ACHN (cell line): ENCODE measurements around the gene PTBP1.

Experiments
- DNase-seq: peaks from one replicate; pipeline ENCODE4 v3.0.0-alpha.2; 2015
- in situ Hi-C: cut with HindIII; loops from 2 replicates; pipeline ENCODE4 v1.10.0; 2017; ENCODE audit warnings: low sequenced_read_pairs, low pct_ligation_motif_present, low pct_unique_long_range_greater_than_20kb

Gene PTBP1

GRCh38 chr19:805166-805551 is 7.9 kb downstream of the PTBP1 start:
- in situ Hi-C loops: no loop called here
- DNase-seq: no peak

DNA sequence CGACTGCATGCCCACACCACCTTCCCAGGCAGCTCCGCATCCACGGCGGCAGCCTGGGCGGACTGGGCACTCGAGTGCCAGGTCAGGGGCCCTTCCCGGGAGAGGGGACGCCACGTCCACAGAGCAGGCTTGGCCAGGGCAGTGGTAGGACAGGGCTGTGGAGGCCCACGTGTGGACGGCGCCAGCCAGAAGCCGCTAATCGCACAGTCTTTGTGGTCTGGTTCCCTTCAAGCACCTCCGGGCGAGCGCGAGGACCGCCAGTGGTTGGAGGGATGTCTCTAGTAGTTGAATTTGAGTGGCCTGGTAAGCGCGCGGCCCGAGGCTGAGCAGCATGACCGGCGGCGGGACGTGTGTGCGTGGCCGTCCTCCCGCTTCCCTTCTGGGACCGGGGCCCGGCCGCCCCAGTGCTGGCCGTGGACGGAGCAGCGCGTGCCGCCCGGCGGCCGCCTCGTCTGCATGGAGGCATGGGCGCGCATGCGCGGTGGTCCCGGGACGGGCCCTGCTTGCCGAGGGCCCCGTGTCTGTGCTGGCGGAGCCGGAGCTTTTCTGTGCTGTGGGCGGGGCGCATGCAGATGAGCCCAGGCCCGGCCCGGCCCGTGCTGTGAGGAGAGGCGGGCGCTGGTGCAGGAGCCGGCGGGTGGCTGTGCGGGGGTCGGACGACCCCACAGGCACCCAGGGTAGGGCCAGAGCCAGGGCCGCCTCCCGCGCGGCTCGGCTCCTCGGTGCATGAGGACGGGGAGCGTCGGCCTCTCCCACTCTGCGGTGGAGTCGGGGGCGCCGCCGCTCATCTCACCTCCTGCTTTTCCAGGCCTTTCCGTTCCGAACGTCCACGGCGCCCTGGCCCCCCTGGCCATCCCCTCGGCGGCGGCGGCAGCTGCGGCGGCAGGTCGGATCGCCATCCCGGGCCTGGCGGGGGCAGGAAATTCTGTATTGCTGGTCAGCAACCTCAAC is 8.6 kb downstream of the PTBP1 start:
- no peak for DNase-seq
- in situ Hi-C loops: no loop called here

DNA sequence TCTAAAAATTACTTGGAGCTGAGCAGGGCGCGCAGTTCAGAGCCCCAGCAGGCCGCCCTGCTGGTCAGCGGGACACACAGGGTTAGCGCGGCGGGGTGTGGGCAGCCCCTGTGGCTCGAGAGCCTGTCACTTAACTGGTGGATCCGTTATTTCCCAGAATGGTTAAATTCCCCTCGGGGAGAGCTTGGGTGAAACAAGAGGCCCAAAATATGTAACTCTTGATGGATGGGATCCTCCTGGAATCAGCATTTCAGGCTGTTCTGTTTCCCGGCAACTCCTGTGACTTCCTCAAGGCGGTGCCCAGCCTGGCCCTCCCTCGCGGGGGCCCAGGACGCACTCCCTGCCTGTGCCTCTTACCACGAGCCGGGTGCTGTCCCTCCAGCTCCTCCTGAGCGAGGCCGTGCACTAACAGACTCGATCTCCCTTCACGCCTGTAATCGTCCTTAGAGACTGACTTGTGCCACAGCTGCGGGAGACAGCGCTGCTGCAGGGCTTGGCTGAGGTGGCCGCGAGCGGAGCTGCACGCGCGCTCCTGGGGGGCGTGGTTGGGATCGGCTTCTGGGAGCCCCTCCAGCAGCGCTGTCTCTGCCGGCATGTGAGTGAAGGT is 9.7 kb downstream of the PTBP1 start:
- in situ Hi-C loops: no loop called here
- DNase-seq: no peak

DNA sequence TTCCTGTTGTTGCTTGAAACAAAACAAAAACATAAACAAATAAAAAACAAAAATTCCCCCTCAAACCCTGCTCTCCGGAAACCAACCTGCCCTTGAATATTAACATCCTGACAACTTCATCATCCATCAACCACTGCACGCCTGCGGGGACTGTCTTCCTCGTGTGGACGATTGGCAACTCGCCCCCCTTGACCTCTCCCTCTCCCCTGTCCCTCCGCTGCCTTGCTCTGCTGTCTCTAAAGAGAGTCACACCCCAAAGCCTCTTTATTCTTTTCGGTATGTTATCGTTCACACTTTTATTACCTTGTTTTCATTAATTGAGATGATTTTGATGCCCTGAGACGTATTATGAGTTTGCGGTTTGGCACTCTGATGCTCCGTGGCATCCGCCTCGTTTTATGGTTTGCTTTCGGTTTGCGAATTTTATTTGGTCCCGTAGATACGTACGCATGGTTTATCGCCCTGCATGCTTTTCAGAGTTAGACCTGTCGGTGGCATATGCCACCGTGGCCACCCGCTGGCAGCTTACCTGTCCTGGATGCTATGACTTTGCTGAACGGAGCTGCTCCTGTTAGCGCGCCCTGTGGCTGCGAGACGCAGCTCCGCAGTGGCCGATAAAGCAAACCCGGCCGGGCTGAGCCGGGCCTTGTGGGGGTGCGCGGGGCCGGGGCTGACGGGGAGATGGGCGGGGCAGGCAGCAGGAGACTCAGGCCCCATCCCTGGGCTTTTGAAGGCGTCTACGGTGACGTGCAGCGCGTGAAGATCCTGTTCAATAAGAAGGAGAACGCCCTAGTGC is 10.6 kb downstream of the PTBP1 start:
- in situ Hi-C loops: no loop called here
- DNase-seq: no peak

GRCh38 chr19:808423-808775 is 11.1 kb downstream of the PTBP1 start:
- no peak for DNase-seq
- in situ Hi-C loops: no loop called here

GRCh38 chr19:810077-810855 is 13.0 kb downstream of the PTBP1 start:
- no peak for DNase-seq
- in situ Hi-C loops: no loop called here

- DNase-seq: no peak
- in situ Hi-C loops: no loop called here
Observed at GRCh38 chr19:810883-811489, 13.7 kb downstream of the PTBP1 start.

- no peak for DNase-seq
- in situ Hi-C loops: no loop called here
Observed at GRCh38 chr19:811506-812048, 14.3 kb downstream of the PTBP1 start.

- in situ Hi-C loops: no loop called here
- no peak for DNase-seq
Observed at GRCh38 chr19:812049-812746, 14.9 kb downstream of the PTBP1 start.

DNA sequence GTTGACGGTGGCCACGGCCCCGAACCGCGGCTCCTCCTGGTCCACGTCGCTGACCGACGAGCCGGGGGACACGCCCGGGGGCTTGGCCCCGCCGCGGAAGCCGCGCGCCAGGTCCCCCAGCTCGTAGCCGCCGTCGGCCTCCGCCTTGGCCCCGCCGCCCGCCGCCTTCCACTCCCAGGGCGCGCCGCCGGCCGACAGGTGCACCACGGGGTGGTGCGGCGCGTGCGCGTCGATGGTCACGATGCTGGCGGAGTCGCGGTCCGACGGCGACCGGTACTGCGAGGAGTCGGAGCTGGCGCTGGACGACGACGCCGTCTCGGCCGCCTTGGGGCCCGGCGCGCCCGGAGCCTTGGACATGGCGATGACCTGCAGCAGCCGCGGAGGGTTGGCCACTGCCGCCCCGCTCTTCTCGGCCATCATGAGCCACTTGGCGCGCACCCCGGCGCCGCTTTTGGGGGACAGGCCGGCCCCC is 15.5 kb downstream of the PTBP1 start:
- no peak for DNase-seq
- in situ Hi-C loops: no loop called here

DNA sequence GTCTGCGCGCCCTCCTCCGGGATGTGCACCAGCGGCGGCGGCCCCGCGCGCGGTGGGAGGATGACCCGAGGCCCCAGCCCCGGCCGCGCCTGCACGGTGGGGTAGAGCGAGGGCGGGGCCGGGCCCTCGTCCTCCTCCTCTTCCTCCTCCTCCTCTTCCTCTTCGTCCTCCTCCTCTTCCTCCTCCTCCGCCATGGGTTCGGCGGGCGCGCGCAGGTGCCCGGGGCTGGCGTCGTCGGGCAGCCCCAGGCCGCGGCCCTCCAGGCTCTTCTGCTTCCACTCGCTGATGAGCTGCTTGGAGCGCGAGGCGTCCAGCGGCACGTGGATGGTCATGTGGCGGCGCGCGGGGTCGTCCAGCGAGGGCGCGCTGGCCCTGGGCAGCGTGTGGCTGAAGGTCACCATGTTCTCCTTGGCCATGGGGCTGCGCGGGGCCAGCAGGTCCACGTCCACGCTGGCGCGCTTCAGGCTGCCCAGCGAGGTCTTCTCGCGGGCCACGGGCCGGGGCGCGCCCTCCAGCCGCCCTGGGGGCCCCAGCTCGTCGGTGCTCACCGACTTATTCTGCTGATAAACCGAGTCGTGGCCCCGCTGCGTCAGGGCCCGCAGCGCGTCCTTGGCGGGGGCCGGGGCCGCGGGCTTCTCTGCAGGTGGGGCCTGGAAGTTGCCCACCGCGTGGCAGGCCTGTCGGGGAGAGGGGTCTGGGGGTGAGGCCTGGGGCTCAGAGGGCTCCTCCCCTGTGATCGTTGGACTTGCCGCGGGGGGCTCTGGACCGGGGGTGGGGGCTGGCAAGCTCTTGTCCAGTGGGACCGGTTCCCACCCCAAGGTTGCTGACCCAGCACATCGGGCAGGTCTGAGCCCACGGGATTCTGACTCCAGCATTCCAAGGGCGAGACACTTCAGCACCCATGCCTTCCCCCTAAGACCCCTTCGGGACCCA is 16.2 kb downstream of the PTBP1 start:
- in situ Hi-C loops: no loop called here
- DNase-seq: no peak

- no peak for DNase-seq
- in situ Hi-C loops: no loop called here
Observed at GRCh38 chr19:814152-815078, 17.2 kb downstream of the PTBP1 start.

- in situ Hi-C loops: no loop called here
- no peak for DNase-seq
Observed at GRCh38 chr19:815079-815774, 18.0 kb downstream of the PTBP1 start.

DNA sequence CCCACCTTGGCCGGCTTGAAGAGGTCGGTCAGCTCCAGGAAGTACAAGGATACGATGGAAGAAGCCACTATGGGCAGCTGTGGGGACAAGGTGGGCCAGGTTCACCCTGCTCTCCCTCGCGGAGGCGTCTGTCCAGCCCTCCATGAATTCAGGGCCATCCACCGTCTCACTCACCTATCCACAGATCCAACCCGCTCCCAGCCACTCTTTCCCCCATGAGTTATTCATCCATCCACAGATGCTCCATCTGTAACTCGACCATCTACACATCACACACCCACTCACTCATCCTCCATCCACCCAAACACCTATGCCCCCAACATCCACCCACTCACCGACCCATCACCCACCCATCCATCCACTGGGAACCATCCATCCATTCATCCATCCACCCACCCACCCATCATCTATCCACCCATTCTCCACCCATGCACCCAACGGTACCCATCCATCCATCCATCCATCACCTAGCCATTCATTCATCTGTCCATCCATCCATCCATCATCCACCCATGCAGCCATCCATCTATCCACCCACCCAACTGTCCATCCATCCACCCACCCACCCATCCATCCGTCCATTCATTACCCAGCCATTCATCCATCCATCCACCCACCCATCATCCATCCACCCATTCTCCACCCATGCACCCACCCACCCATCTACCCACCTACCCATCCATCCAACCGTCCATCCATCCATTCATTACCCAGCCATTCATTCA is 18.7 kb downstream of the PTBP1 start:
- DNase-seq: no peak
- in situ Hi-C loops: no loop called here
